ENCODE results near the gene BCL2L2. TPM values are rescaled to one million over a fixed set of nuclear protein-coding genes. Genes with fewer than 3 reads are reported as not detected.
"Not testable (repeated sequence)": the region's sequence is repeated elsewhere in the genome, so short reads cannot be mapped to it uniquely, and the experiment has no call there.

The BCL2L2 gene
- 24.1 TPM for polyA plus RNA-seq (2013, experiment 1 of 4)
- 20.8 TPM for polyA plus RNA-seq (2013, experiment 2 of 4)
- polyA plus RNA-seq (2013, experiment 3 of 4) = 16.4 TPM
- polyA plus RNA-seq (2013, experiment 4 of 4) = 18.0 TPM

DNA sequence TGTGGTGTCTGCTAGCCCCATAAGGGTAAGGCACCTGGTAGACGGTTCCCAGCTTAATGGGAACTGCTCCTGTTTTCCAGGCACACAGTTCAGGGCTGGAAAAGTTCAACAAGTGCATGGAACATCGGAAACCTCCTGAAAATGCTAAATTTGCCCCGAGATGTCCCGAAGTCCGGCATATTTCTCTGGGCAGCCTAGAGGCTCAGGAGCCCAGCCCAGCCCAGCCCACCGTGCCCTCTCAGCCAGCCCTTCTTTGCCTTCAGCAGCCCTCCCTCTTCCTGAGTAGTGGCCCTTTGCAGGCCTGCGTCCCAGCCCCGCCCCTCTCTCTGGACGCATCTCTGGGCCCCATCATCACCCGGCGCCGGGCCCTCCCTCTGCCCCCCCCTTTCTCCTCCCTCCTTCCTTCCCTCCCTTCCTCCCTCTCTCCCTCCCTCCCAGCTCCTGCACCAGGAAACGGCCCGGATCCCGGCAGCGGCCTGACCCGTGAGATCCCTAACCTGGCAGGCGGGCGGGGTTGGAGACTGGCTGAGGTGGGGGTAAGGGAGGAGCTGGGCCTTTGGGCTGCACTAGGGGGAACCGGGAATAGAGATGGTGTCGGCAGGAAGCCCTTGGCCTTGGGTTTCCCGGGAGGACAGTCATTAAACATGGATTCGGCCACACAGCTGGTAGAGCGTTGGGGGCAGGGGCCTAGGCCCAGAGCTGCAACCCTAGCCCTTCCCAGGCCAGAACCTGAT, at the start of gene BCL2L2:
BCL2L2 (plus strand) TSS at position 422 of the 734 bp plus-strand sequence. CDS start 935 bp downstream, outside the sequence.
- H3K27ac ChIP-seq (ENCODE audit: insufficient read depth, low read depth, low read length, poor library complexity, severe bottlenecking) = peak within 1 kb of the TSS; percentile 73
- peak within 1 kb of the TSS; percentile 61 for H3K4me3 ChIP-seq (ENCODE audit: insufficient read depth, low read depth, low read length)
- H3K4me1 ChIP-seq (ENCODE audit: control insufficient read depth, insufficient read depth, low read length) = peaks cover 18% of the 10 kb centered on the region
- peaks cover 15% of the 10 kb centered on the region for H3K27me3 ChIP-seq (ENCODE audit: control insufficient read depth, insufficient read depth, low read length, poor library complexity, severe bottlenecking)
- 1 to 2% methylated on average over 24 of the region's 24 CpGs for WGBS, 2 experiments
- H3K36me3 ChIP-seq (ENCODE audit: control insufficient read depth, insufficient read depth, low read length) = peaks cover 4% of the 10 kb centered on the region
- H3K9me3 ChIP-seq (ENCODE audit: control insufficient read depth, low read length) = no peaks in the 10 kb centered on the region

- no peaks in the 10 kb centered on the region for H3K4me1 ChIP-seq (ENCODE audit: control insufficient read depth, insufficient read depth, low read length)
- no peaks in the 10 kb centered on the region for H3K27me3 ChIP-seq (ENCODE audit: control insufficient read depth, insufficient read depth, low read length, poor library complexity, severe bottlenecking)
- H3K9me3 ChIP-seq (ENCODE audit: control insufficient read depth, low read length) = no peaks in the 10 kb centered on the region
- H3K27ac ChIP-seq (ENCODE audit: insufficient read depth, low read depth, low read length, poor library complexity, severe bottlenecking) = no peak overlapping the region
- WGBS, 2 experiments = 92 to 93% methylated on average over 5 of the region's 5 CpGs
- no peaks in the 10 kb centered on the region for H3K36me3 ChIP-seq (ENCODE audit: control insufficient read depth, insufficient read depth, low read length)
- no peak overlapping the region for H3K4me3 ChIP-seq (ENCODE audit: insufficient read depth, low read depth, low read length)
These were observed 48.4 kb upstream of the BCL2L2 start for GRCh38 chr14:23258256-23258655.

DNA sequence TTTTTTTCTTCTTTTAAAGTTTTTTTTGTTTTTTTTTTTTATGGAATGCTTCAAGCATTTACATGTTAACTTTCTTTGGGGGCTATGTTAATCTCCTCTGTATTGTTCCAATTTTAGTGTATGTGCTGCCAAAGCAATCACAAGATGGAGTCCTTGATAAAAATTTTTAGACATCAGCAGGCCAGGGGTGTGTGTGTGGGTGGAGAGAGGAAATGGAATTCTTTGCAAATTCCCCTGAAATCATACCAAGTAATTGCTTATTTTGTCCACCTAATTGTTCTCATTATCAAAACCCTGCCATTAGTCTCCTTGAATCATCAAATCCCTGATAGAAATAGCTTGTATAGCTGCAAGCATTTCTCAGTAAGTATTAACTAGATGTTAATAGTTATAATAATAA, 47.2 kb upstream of the BCL2L2 start:
- Histone ChIP-seq H3K36me3 (ENCODE audit: control insufficient read depth, insufficient read depth, low read length) (no peaks in the 10 kb centered on the region), H3K27ac (ENCODE audit: insufficient read depth, low read depth, low read length, poor library complexity, severe bottlenecking) (no peak overlapping the region), H3K4me3 (ENCODE audit: insufficient read depth, low read depth, low read length) (no peak overlapping the region), H3K9me3 (ENCODE audit: control insufficient read depth, low read length) (no peaks in the 10 kb centered on the region), H3K27me3 (ENCODE audit: control insufficient read depth, insufficient read depth, low read length, poor library complexity, severe bottlenecking) (no peaks in the 10 kb centered on the region), H3K4me1 (ENCODE audit: control insufficient read depth, insufficient read depth, low read length) (no peaks in the 10 kb centered on the region)

- not testable (repeated sequence) for H3K4me1 ChIP-seq (ENCODE audit: control insufficient read depth, insufficient read depth, low read length); H3K27me3 ChIP-seq (ENCODE audit: control insufficient read depth, insufficient read depth, low read length, poor library complexity, severe bottlenecking); H3K4me3 ChIP-seq (ENCODE audit: insufficient read depth, low read depth, low read length); H3K36me3 ChIP-seq (ENCODE audit: control insufficient read depth, insufficient read depth, low read length); H3K27ac ChIP-seq (ENCODE audit: insufficient read depth, low read depth, low read length, poor library complexity, severe bottlenecking); H3K9me3 ChIP-seq (ENCODE audit: control insufficient read depth, low read length)
- WGBS, 2 experiments = 93 to 94% methylated on average over 8 of the region's 8 CpGs
These were observed 45.8 kb upstream of the BCL2L2 start for GRCh38 chr14:23260849-23261248.

DNA sequence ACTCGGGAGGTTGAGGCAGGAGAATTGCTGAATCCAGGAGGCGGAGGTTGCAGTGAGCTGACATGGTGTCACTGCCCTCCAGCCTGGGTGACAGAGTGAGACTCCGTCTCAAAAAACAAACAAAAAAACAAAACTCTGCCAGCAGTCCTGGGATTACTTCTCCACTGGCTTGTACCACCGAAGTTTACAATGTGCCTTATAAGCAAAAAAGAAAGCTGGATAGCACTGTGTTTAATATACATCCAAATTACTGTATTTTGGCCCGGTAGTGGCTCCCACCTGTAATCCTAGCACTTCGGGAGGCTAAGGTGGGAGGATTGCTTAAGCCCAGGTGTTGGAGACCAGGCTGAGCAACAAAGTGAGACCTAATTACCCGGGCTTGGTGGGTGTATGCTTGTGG, 37.4 kb upstream of the BCL2L2 start:
- Histone ChIP-seq H3K9me3 (ENCODE audit: control insufficient read depth, low read length) (no peaks in the 10 kb centered on the region), H3K27me3 (ENCODE audit: control insufficient read depth, insufficient read depth, low read length, poor library complexity, severe bottlenecking) (no peaks in the 10 kb centered on the region), H3K36me3 (ENCODE audit: control insufficient read depth, insufficient read depth, low read length) (no peaks in the 10 kb centered on the region), H3K4me3 (ENCODE audit: insufficient read depth, low read depth, low read length) (no peak overlapping the region), H3K4me1 (ENCODE audit: control insufficient read depth, insufficient read depth, low read length) (no peaks in the 10 kb centered on the region), H3K27ac (ENCODE audit: insufficient read depth, low read depth, low read length, poor library complexity, severe bottlenecking) (no peak overlapping the region)
- 89% methylated on average over 7 of the region's 7 CpGs for WGBS, 2 experiments

DNA sequence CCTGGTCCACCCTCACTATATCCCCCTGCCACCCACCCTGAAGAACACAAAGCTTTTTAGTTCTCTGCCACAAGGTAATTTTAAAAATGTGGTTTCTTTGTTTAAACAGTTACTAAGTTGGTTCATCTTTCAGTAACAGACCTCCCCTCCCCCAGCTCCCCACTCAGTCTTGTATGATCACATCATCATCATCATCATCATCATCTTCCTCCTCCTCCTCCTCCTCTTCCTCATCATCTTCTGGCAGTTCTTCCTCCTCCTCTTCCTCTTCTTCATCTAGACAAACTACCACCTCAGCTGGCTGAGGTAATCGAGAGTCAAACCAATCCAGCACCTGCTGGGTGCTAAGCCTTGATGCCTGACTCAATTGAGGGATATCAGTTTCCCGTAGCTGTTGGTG, 31.2 kb upstream of the BCL2L2 start:
- no peak overlapping the region for H3K27ac ChIP-seq (ENCODE audit: insufficient read depth, low read depth, low read length, poor library complexity, severe bottlenecking)
- 95 to 100% methylated on average over 2 of the region's 2 CpGs for WGBS, 2 experiments
- H3K9me3 ChIP-seq (ENCODE audit: control insufficient read depth, low read length) = no peaks in the 10 kb centered on the region
- no peak overlapping the region for H3K4me3 ChIP-seq (ENCODE audit: insufficient read depth, low read depth, low read length)
- peaks cover 14% of the 10 kb centered on the region for H3K36me3 ChIP-seq (ENCODE audit: control insufficient read depth, insufficient read depth, low read length)
- peaks cover 10% of the 10 kb centered on the region for H3K4me1 ChIP-seq (ENCODE audit: control insufficient read depth, insufficient read depth, low read length)
- no peaks in the 10 kb centered on the region for H3K27me3 ChIP-seq (ENCODE audit: control insufficient read depth, insufficient read depth, low read length, poor library complexity, severe bottlenecking)

DNA sequence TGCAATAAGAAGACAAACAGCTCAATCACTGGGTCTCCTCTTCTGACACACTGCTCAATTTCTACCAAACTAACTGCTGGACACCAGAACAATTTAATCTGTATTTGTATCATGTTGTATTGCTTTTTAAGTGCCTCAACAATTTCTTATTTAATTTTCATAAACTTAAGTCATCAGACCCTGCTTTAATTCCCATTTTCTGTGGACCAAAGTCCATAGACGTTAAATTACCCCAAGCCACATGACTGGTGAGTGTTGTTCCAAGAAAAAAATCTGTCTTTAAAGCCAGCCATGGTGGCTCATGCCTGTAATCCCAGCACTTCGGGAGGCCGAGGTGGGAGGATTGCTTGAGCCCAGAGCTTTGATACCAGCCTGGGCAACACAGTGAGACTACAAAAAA, 29.4 kb upstream of the BCL2L2 start:
- H3K9me3 ChIP-seq (ENCODE audit: control insufficient read depth, low read length) = no peaks in the 10 kb centered on the region
- H3K27me3 ChIP-seq (ENCODE audit: control insufficient read depth, insufficient read depth, low read length, poor library complexity, severe bottlenecking) = no peaks in the 10 kb centered on the region
- H3K4me1 ChIP-seq (ENCODE audit: control insufficient read depth, insufficient read depth, low read length) = peaks cover 10% of the 10 kb centered on the region
- H3K27ac ChIP-seq (ENCODE audit: insufficient read depth, low read depth, low read length, poor library complexity, severe bottlenecking) = no peak overlapping the region
- H3K4me3 ChIP-seq (ENCODE audit: insufficient read depth, low read depth, low read length) = no peak overlapping the region
- H3K36me3 ChIP-seq (ENCODE audit: control insufficient read depth, insufficient read depth, low read length) = peaks cover 14% of the 10 kb centered on the region
- WGBS, 2 experiments = 90 to 93% methylated on average over 3 of the region's 3 CpGs

- H3K27me3 ChIP-seq (ENCODE audit: control insufficient read depth, insufficient read depth, low read length, poor library complexity, severe bottlenecking); H3K4me3 ChIP-seq (ENCODE audit: insufficient read depth, low read depth, low read length); H3K27ac ChIP-seq (ENCODE audit: insufficient read depth, low read depth, low read length, poor library complexity, severe bottlenecking); H3K9me3 ChIP-seq (ENCODE audit: control insufficient read depth, low read length): not testable (repeated sequence)
- Histone ChIP-seq H3K36me3 (ENCODE audit: control insufficient read depth, insufficient read depth, low read length) (peaks cover 14% of the 10 kb centered on the region), H3K4me1 (ENCODE audit: control insufficient read depth, insufficient read depth, low read length) (peaks cover 10% of the 10 kb centered on the region)
- 93 to 94% methylated on average over 6 of the region's 6 CpGs for WGBS, 2 experiments
These were observed 28.7 kb upstream of the BCL2L2 start for GRCh38 chr14:23277928-23278327.

DNA sequence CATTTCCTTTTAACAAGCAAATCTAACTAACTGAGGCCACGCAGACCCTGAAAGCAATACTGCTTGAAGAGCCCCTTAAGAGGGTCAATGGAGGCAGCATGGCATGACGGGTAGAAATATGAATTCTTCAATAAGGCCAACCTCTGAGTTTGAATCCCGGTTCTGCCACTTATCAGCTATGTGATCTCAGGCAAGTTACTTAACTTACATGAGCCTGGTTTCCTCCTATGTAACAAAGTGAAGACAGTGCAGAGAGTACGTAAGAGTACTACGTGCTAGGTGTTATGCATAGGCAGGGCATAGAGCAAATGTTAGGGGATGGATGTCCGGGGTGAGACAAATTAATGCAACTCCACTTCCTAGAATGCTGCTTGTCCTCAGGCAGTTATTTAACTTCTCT, 25.4 kb upstream of the BCL2L2 start:
- WGBS, 2 experiments = 94 to 95% methylated on average over 6 of the region's 6 CpGs
- Histone ChIP-seq H3K4me1 (ENCODE audit: control insufficient read depth, insufficient read depth, low read length) (peaks cover 10% of the 10 kb centered on the region), H3K9me3 (ENCODE audit: control insufficient read depth, low read length) (no peaks in the 10 kb centered on the region), H3K36me3 (ENCODE audit: control insufficient read depth, insufficient read depth, low read length) (peaks cover 7% of the 10 kb centered on the region), H3K4me3 (ENCODE audit: insufficient read depth, low read depth, low read length) (no peak overlapping the region), H3K27me3 (ENCODE audit: control insufficient read depth, insufficient read depth, low read length, poor library complexity, severe bottlenecking) (no peaks in the 10 kb centered on the region), H3K27ac (ENCODE audit: insufficient read depth, low read depth, low read length, poor library complexity, severe bottlenecking) (no peak overlapping the region)

DNA sequence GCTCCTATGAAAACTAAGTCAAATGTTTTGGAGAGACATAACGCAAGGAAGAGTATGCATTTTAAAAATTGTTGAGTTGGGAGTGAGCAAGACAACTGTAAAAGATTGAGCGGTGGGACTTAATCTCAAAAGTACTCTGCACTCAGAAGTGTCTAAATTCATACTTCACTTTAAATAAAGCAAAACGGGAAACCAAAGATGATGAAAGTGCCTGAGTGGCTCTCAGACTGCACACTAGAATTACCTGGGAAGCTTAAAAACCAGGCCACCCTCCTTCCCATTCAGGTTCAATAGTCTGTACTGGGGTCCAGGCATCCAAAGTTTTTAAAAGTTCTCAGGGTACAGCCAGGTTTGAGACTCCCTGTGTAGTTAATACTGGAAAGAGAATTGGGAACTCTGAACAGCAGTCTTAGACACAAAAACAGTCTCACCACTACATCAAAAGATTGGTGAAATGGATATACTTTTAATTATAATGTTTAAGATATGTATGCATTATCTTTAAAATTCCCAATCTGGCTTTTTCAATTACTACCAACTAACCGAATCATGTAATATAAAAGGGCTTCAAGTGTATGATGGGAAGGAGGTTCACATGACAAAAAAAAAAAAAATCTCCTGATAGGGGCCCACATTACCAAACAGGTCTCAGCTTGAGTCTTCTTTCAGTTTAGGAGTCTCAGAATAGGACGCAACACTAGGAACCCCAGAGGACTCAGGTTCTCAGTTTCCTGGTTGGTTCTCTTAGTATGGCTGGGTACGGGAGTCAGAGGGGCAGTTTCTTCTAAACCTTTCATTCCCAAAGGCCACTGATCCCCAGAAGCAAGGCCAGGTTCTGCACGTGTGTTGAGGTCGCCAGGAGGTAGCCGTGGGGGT, 21.7 kb upstream of the BCL2L2 start:
- Histone ChIP-seq H3K9me3 (ENCODE audit: control insufficient read depth, low read length) (no peaks in the 10 kb centered on the region), H3K4me3 (ENCODE audit: insufficient read depth, low read depth, low read length) (peak overlapping the region; percentile 82), H3K27me3 (ENCODE audit: control insufficient read depth, insufficient read depth, low read length, poor library complexity, severe bottlenecking) (peaks cover 18% of the 10 kb centered on the region), H3K4me1 (ENCODE audit: control insufficient read depth, insufficient read depth, low read length) (peaks cover 6% of the 10 kb centered on the region), H3K27ac (ENCODE audit: insufficient read depth, low read depth, low read length, poor library complexity, severe bottlenecking) (no peak overlapping the region), H3K36me3 (ENCODE audit: control insufficient read depth, insufficient read depth, low read length) (no peaks in the 10 kb centered on the region)
- 41 to 70% methylated on average over 5 to 8 of the region's 9 CpGs for WGBS, 2 experiments

Data from ectodermal cell (in vitro differentiated cells).